Superior temporal gyrus (tissue), 1 donor: ENCODE measurements around the gene FBXO38.
A peak's percentile ranks its signal among the peaks of the same experiment; 100 is the strongest.

Experiments
- DNase-seq: peaks from one replicate; pipeline ENCODE4 v3.0.0-alpha.2; 2016; ENCODE audit errors: extremely low spot score

FBXO38 gene

DNA sequence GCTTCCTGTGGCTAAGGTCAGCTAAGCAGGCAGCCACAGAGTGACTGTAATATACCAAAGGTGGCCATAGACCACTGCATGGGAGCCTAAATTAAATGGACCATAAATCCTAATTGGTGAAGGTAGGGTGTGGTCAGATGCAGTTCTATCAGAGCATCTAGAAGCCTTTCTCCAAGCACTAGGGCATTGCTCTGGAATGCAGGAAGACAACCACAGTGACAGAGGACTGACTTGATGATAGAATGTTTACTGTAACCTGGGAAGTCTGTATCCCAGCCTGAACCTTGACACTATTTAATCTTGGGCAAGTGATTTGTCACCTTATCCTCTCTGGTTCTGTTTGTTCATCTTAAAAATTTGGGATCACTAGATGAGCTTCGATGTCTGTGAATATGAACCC, 2.3 kb downstream of the FBXO38 start:
- no peak for DNase-seq

DNA sequence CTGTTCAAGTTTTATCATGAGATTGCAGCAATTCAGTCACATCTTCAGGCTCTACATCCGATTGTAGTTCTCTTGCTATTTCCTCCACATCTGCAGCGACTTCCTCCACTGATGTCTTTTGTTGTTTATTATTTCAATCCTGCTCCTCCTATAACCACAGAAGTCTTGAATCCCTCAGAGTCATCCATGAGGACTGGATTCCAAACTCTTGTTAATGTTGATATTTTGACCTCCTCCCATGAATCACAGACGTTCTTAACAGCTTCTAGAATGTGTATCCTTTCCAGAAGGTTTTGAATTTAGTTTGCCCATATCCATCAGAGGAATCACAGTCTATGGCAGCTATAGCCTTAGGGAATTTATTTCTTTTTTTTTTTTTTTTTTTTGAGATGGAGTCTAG, 3.6 kb downstream of the FBXO38 start:
- no peak for DNase-seq

DNA sequence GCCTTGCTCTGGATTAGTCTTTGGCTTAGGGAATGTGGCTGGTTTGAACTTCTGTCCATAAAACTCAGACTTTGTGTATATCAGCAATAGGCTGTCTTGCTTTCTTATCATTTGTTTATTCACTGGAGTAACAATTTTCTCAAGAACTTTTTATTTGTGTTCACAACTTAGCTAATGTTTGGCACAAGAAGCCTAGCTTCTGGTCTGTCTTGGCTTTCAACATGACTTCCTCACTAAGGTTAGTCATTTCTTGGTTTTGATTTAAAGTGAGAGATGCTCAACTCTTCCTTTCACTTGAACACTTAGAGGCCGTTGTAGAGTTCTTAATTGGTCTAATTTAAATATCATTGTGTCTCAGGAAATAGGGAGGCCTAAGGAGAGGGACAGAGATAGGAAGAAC, 4.9 kb downstream of the FBXO38 start:
- DNase-seq = no peak

DNA sequence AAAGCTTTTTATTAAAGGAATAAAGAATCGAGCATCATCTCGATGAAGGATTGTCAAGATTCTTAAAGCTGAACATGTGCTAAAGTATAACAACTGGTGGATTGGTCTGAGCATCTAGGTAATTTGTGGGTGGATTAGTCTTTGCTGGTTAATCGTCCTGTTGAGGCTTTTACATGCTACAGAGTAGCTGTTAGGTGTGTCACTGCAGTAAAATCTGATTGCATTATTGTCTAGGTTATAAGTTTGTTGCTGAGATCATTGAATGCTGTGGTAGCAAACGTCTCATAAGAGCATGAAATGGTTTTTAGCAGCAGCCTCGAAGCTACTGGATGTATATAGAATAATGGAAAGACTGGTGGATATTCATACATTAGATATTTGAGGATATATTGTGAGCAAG, 7.2 kb downstream of the FBXO38 start:
- no peak for DNase-seq

- no peak for DNase-seq
These were observed 7.7 kb downstream of the FBXO38 start for GRCh38 chr5:148391422-148391821.

- DNase-seq = no peak
These were observed 9.6 kb downstream of the FBXO38 start for GRCh38 chr5:148393390-148393741.

GRCh38 chr5:148394587-148395019, 10.8 kb downstream of the FBXO38 start:
- DNase-seq = no peak

DNA sequence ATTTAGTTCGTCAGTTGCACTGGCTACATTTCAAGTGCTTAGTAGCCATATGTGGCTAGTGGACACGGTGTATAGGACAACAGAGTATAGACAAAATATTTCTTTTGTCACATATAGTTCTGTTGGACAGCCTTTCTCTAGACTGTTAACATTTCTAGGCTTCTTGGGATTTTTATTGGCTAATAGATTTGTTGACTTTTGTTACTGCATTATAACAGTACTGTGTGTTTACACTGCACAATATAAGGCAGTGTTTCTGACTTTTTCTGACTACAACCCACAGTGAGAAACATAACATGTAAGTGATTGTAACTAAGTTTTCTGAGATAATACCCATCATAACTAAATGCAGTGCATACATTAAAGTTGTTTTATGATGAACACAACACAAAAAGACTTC, 11.3 kb downstream of the FBXO38 start:
- DNase-seq = no peak

- no peak for DNase-seq
These were observed 14.3 kb downstream of the FBXO38 start for GRCh38 chr5:148397968-148398595.

DNA sequence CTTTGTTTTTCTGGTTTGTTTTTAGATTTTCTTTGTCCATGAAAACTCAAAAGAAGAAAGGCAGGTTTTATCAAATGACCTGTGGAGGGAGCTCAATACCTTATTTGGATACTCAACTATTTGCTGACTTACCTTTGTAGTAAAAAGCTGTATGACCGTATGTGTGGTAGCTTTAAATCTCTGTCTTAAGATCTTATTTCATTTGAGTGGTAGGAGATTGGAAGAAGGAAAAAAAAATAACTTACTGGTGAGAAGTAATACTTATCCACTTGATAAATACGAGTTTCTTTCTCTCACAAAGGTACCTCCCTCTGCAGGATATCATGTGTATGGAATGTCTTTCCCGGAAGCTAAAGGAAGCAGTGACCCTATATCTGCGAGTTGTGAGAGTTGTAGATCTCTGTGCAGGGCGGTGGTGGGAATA, 15.0 kb downstream of the FBXO38 start:
- DNase-seq = no peak

- DNase-seq = no peak
These were observed 17.8 kb downstream of the FBXO38 start for GRCh38 chr5:148401604-148402003.

GRCh38 chr5:148403344-148403743, 19.6 kb downstream of the FBXO38 start:
- no peak for DNase-seq

GRCh38 chr5:148406406-148406805, 22.6 kb downstream of the FBXO38 start:
- DNase-seq = no peak

- no peak for DNase-seq
These were observed 24.3 kb downstream of the FBXO38 start for GRCh38 chr5:148408092-148408491.

DNA sequence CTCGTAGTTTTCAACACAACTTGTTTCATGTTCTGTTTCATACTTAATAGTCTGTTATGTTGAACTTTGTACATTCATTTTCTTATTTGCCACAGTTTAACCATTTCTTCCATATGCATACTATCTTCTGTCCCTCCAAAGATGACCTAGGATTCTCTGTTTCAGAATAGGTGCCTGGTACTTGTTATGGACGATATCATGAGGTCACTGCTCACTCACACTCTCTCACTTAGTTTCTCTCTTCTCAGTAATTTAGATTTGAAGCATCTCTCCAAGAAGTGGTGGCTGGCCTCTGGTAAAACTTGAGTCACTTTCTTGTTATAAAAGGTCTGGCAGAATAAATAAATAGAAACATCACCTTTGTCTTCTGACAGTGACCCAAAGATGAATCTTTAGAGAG, 28.4 kb downstream of the FBXO38 start:
- no peak for DNase-seq

- no peak for DNase-seq
These were observed 31.1 kb downstream of the FBXO38 start for GRCh38 chr5:148414833-148415232.

DNA sequence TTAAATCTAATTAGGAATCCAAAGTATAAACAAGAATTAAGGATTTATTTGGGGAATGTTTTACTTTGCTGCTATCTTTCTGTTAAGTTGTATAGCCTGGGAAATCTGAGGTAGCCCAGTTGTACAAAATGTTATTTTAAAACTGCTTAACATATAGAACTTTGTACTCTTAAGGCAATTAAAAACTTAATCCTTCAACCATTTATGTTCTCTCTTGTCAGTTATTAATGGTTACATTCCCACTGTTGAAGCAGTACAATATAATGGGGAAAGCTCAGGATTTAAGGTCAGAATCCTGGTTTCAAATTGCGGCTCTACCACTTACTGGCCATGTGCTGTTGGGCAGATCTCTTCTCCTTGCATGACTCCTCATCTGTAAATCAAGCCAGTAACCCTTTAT, 32.7 kb downstream of the FBXO38 start:
- DNase-seq = no peak

- peak; percentile 49 for DNase-seq
These were observed 33.2 kb downstream of the FBXO38 start for GRCh38 chr5:148416921-148417320.

DNA sequence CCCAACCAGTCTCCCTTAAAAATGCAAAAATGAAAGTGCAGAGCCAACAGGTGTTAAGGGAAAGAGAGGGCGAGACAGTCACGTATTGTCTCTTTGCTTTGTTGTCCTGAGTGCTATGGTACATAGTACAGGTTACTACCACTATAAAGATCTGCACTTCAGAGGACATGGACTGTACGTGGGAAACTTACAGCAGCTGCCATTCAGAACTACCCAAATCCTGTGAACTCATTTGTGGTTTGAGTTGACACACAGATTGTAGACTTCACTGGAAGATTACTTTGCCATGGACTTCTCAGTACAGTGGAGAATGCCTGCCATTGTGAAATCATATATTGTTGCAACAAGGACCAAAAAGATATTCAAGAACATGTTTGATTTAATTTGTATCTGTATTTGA, 34.8 kb downstream of the FBXO38 start:
- no peak for DNase-seq

DNA sequence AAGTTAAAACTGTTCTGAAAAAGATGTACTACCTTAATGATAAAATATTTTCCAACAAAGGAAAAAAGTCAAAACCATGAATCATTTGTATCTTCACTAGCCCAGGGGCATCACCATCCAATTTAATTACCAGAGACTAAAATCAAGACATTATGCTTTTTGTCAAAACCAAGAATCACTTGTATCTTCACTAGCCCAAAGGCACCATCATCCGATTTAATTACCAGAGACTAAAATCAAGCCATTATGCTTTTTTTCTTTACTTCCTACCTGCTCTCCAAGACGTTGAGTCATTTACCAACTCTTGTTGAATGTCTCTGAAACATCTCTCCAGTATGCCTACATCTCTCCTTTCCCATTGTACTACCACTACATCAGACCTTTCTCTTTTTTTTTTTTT, 37.9 kb downstream of the FBXO38 start:
- no peak for DNase-seq

DNA sequence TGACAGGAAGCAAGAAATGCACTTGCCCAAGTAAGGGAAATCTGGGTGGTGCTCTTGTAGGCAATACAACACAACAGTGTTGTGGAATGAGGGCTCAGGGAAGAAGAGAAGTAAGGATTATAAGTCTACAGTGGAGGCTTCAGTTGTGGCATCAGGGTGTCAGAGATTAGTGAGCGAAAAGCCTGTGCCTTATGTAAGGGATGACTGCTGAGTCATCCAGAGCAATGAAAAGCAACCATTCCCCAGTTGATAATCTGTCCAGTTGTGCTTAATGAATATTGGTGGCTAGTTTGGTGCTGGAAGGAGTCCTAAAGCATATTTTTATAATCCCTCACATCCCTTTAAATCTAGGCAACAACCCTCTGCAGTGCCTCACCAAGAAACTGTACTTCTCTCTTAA, 42.0 kb downstream of the FBXO38 start:
- DNase-seq = no peak

- no peak for DNase-seq
These were observed 42.8 kb downstream of the FBXO38 start for GRCh38 chr5:148426514-148426913.

DNA sequence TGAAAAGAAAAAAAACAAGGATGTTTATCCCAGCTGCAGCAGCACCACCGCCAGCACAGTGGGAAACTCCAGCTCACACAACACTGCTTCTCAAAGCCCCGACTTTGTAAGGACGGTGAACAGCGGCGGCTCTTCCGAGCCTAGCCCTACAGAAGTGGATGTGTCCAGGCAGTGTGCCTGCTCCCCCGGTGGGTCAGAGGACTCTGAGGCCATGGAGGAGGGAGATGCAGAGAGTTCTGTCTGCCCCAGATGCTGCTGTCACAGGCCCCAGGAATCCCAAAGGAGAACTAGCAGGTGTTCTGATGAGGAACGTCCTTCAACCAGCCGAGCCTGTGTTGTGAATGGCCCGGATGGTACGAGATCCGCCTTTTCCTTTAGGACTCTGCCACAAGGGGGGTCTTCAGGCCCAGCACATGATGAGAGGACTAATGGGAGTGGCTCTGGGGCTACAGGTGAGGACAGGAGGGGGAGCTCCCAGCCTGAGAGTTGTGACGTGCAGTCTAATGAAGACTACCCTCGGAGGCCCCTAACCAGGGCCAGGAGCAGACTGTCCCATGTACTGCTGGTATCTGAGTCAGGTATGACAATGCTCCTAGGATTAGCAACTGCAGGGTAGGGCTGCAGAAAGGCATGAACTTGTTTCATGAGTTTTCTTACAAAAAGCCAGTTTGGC, 43.7 kb downstream of the FBXO38 start:
- DNase-seq = no peak

DNA sequence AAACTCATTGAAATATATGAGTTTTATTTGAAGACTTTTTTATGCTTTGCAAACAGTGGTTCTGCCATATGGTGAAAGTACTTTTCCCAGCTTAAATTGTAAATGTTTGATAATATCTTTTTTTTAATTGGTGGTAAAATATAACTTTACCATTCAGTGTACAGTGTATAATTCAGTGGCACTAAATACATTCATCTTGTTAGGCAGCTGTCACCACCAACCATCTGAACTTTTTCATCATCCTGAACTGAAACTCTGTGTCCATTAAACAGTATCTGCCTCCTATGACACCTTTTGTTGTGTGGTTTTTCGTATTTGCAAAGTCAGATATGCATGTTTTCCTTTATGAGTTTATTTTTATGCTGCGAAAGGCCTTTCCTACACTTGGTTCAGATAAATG, 45.1 kb downstream of the FBXO38 start:
- DNase-seq = no peak
